HEK293 (cell line): ENCODE measurements around the gene TMEM35B.

ENCODE experiments used
- ZNF548 ChIP-seq: fragments of 450-650 bp; formaldehyde crosslinking; IDR thresholded peaks from 2 replicates; pipeline ENCODE4 v1.5.1; 2016; ENCODE audit warnings: missing biosample characterization, missing genetic modification characterization
- ZNF785 ChIP-seq: fragments of 450-650 bp; formaldehyde crosslinking; IDR thresholded peaks from 2 replicates; pipeline ENCODE4 v1.5.1; 2016; ENCODE audit warnings: missing biosample characterization, missing genetic modification characterization

DNA sequence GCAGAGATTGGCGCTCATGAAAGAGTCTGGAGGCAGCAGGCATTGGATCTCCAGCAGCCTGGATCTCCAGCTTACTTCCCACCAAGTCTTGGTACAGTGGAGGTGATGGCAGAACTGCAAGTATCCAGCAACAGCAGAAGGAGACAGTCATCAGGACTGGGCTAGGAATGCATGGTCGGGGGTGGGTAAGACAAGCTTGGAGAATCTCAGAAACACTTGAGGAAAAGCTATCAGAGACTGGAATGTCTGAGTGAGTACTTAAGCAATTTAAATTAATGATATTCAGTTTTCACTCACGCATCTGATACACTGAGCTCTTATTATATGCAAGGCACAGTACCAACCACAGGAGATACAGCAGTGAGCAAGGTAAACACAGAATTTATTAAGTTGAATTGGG is 9.8 kb downstream of the TMEM35B start:
- TF ChIP-seq ZNF548 (no peak), ZNF785 (tag by site-specific recombination) (no peak)
